A549 (cell line): ENCODE data around the gene SCARB1.

Experiments used
- EHF ChIP-seq: fragments of 250-450 bp; sonication (Bioruptor Pico); IDR thresholded peaks from 2 replicates; pipeline ENCODE4 v1.5.0; 2020; ENCODE audit warnings: mild to moderate bottlenecking
- EP300 ChIP-seq, 2 experiments: fragments of >200 bp; sonication (Bioruptor Twin); formaldehyde crosslinking; IDR thresholded peaks; 2 replicates in 1 of 2; 3 replicates in 1 of 2; pipeline ENCODE4 v1.6.1; 2016 to 2017
- HOXA7 ChIP-seq: fragments of 250-450 bp; sonication (Bioruptor Pico); IDR thresholded peaks from 2 replicates; pipeline ENCODE4 v1.5.0; 2020; ENCODE audit warnings: mild to moderate bottlenecking, moderate library complexity
- MAZ ChIP-seq: fragments of 150-350 bp; IDR thresholded peaks from 2 replicates; pipeline ENCODE4 v1.6.1; 2014; ENCODE audit warnings: antibody characterized with exemption, low read depth, low read length, borderline replicate concordance
- MYC ChIP-seq: IDR thresholded peaks from 2 replicates; pipeline ENCODE4 v1.6.1; 2012; ENCODE audit warnings: mild to moderate bottlenecking, inconsistent platforms, low read length, improper control_type of control experiment, borderline replicate concordance
- POLR2A ChIP-seq: IDR thresholded peaks from 2 replicates; pipeline ENCODE4 v1.6.1; 2012; ENCODE audit warnings: mild to moderate bottlenecking, low read length
- RFX5 ChIP-seq: fragments of 450-650 bp; IDR thresholded peaks from 2 replicates; pipeline ENCODE4 v1.7.1; 2014; ENCODE audit warnings: antibody characterized with exemption, mild to moderate bottlenecking, moderate library complexity
- USF2 ChIP-seq: fragments of 450-650 bp; IDR thresholded peaks from 2 replicates; pipeline ENCODE4 v1.6.1; 2014; ENCODE audit warnings: antibody characterized with exemption
- TF ChIP-seq, protein P1 (sequence below): IDR thresholded peaks from 2 replicates; pipeline ENCODE4 v1.6.1; 2012
- TF ChIP-seq, protein P2 (sequence below): fragments of >200 bp; sonication (Bioruptor Twin); formaldehyde crosslinking; IDR thresholded peaks from 3 replicates; pipeline ENCODE4 v1.5.1; 2016
- TF ChIP-seq, protein P3 (sequence below): fragments of 200-600 bp; sonication (generic); IDR thresholded peaks from 2 replicates; pipeline ENCODE4 v1.6.1; 2016; ENCODE audit warnings: antibody characterized with exemption, mild to moderate bottlenecking, moderate library complexity

- TF ChIP-seq, protein P1, sequence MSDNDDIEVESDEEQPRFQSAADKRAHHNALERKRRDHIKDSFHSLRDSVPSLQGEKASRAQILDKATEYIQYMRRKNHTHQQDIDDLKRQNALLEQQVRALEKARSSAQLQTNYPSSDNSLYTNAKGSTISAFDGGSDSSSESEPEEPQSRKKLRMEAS, result no peak
- TF ChIP-seq, protein P2, sequence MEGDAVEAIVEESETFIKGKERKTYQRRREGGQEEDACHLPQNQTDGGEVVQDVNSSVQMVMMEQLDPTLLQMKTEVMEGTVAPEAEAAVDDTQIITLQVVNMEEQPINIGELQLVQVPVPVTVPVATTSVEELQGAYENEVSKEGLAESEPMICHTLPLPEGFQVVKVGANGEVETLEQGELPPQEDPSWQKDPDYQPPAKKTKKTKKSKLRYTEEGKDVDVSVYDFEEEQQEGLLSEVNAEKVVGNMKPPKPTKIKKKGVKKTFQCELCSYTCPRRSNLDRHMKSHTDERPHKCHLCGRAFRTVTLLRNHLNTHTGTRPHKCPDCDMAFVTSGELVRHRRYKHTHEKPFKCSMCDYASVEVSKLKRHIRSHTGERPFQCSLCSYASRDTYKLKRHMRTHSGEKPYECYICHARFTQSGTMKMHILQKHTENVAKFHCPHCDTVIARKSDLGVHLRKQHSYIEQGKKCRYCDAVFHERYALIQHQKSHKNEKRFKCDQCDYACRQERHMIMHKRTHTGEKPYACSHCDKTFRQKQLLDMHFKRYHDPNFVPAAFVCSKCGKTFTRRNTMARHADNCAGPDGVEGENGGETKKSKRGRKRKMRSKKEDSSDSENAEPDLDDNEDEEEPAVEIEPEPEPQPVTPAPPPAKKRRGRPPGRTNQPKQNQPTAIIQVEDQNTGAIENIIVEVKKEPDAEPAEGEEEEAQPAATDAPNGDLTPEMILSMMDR, result no peak
- TF ChIP-seq POLR2A, result no peak
- TF ChIP-seq EP300 (IDR thresholded peaks at IDR 0.05), result no peak
- TF ChIP-seq HOXA7, result no peak
- TF ChIP-seq RFX5, result no peak
- TF ChIP-seq, protein P3, sequence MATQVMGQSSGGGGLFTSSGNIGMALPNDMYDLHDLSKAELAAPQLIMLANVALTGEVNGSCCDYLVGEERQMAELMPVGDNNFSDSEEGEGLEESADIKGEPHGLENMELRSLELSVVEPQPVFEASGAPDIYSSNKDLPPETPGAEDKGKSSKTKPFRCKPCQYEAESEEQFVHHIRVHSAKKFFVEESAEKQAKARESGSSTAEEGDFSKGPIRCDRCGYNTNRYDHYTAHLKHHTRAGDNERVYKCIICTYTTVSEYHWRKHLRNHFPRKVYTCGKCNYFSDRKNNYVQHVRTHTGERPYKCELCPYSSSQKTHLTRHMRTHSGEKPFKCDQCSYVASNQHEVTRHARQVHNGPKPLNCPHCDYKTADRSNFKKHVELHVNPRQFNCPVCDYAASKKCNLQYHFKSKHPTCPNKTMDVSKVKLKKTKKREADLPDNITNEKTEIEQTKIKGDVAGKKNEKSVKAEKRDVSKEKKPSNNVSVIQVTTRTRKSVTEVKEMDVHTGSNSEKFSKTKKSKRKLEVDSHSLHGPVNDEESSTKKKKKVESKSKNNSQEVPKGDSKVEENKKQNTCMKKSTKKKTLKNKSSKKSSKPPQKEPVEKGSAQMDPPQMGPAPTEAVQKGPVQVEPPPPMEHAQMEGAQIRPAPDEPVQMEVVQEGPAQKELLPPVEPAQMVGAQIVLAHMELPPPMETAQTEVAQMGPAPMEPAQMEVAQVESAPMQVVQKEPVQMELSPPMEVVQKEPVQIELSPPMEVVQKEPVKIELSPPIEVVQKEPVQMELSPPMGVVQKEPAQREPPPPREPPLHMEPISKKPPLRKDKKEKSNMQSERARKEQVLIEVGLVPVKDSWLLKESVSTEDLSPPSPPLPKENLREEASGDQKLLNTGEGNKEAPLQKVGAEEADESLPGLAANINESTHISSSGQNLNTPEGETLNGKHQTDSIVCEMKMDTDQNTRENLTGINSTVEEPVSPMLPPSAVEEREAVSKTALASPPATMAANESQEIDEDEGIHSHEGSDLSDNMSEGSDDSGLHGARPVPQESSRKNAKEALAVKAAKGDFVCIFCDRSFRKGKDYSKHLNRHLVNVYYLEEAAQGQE, result no peak
- TF ChIP-seq MAZ, result no peak
- no peak for TF ChIP-seq USF2
- TF ChIP-seq MYC, result no peak
- TF ChIP-seq EHF (CRISPR knock-in tag), result no peak
Measured at GRCh38 chr12:124753993-124754392, 109.7 kb downstream of the SCARB1 start.
